Keratinocyte (primary cell): ENCODE measurements around the gene SAV1. TPM values are rescaled to one million over a fixed set of nuclear protein-coding genes. Genes with fewer than 3 reads are reported as not detected.
A peak's percentile ranks its signal among the peaks of the same experiment; 100 is the strongest.
"Not testable (repeated sequence)": the region's sequence is repeated elsewhere in the genome, so short reads cannot be mapped to it uniquely, and the experiment has no call there.

ENCODE experiments used
- DNase-seq: peaks from one replicate; pipeline ENCODE4 v3.0.0-alpha.2; 2011; ENCODE audit warnings: low read depth, missing footprints, low spot score
- FAIRE-seq: peaks from 2 replicates; lab custom pipeline; 2011; peaks lifted over from hg19 to GRCh38; lab: Jason Lieb, UNC
- H2AFZ ChIP-seq: 2 replicates; pipeline ENCODE4 v1.6.0; 2012; ENCODE audit warnings: low read length, control low read depth, inconsistent platforms; ENCODE audit not compliant: control insufficient read depth
- H3K27ac ChIP-seq: 2 replicates; pipeline ENCODE4 v1.5.1; 2011; ENCODE audit warnings: low read length; ENCODE audit not compliant: control insufficient read depth, insufficient read depth
- H3K27me3 ChIP-seq: 3 replicates; pipeline ENCODE4 v1.6.0; 2011; ENCODE audit warnings: low read length; ENCODE audit not compliant: control insufficient read depth, insufficient read depth; ENCODE audit errors: extremely low read depth
- H3K36me3 ChIP-seq, 2 experiments: 2 replicates in 1 of 2; 3 replicates in 1 of 2; pipeline ENCODE4 v1.5.1; 2011; ENCODE audit warnings: low read length in 2 of 2, mild to moderate bottlenecking in 1 of 2; ENCODE audit not compliant: control insufficient read depth in 2 of 2, insufficient read depth in 2 of 2; ENCODE audit errors: extremely low read depth in 1 of 2
- H3K4me1 ChIP-seq: 3 replicates; pipeline ENCODE4 v1.5.1; 2011; ENCODE audit warnings: low read length; ENCODE audit not compliant: control insufficient read depth, insufficient read depth; ENCODE audit errors: extremely low read depth
- H3K4me2 ChIP-seq: 3 replicates; pipeline ENCODE4 v1.6.0; 2011; ENCODE audit warnings: low read depth, low read length; ENCODE audit not compliant: control insufficient read depth, insufficient read depth; ENCODE audit errors: extremely low read depth
- H3K4me3 ChIP-seq, 3 experiments: fragments of 200-600 bp in 1 of 3; sonication (generic) in 1 of 3; 2 replicates in 2 of 3; 3 replicates in 1 of 3; pipeline ENCODE4 v1.5.1; 2011 to 2016; ENCODE audit warnings: low read length in 3 of 3, mild to moderate bottlenecking in 3 of 3, control low read depth in 2 of 3, inconsistent platforms in 1 of 3, low read depth in 1 of 3, mixed read lengths in 1 of 3, mixed run types in 1 of 3, moderate library complexity in 1 of 3; ENCODE audit not compliant: control insufficient read depth in 2 of 3, insufficient read depth in 2 of 3; ENCODE audit errors: extremely low read depth in 1 of 3
- H3K79me2 ChIP-seq: 2 replicates; pipeline ENCODE4 v1.6.0; 2012; ENCODE audit warnings: low read length; ENCODE audit not compliant: control insufficient read depth, insufficient read depth
- H3K9ac ChIP-seq: 3 replicates; pipeline ENCODE4 v1.6.0; 2011; ENCODE audit warnings: low read length; ENCODE audit not compliant: control insufficient read depth, insufficient read depth; ENCODE audit errors: extremely low read depth
- H3K9me1 ChIP-seq: 3 replicates; pipeline ENCODE4 v1.6.0; 2011; ENCODE audit warnings: low read length; ENCODE audit not compliant: control insufficient read depth, insufficient read depth; ENCODE audit errors: extremely low read depth
- H3K9me3 ChIP-seq: 2 replicates; pipeline ENCODE4 v1.5.1; 2012; ENCODE audit warnings: low read depth, low read length; ENCODE audit not compliant: control insufficient read depth
- H4K20me1 ChIP-seq: 3 replicates; pipeline ENCODE4 v1.6.0; 2011; ENCODE audit warnings: low read length; ENCODE audit not compliant: control insufficient read depth, insufficient read depth; ENCODE audit errors: extremely low read depth
- CTCF ChIP-seq, 3 experiments: IDR thresholded peaks in 1 of 3; conservative IDR thresholded peaks in 1 of 3; optimal IDR thresholded peaks in 1 of 3; 2 replicates in 2 of 3; 3 replicates in 1 of 3; pipeline versions ENCODE3 to v1.5.1; 2011; ENCODE audit warnings: low read length in 3 of 3, mild to moderate bottlenecking in 3 of 3, moderate library complexity in 2 of 3, control low read depth in 1 of 3, inconsistent platforms in 1 of 3; ENCODE audit not compliant: insufficient read depth in 2 of 3; ENCODE audit errors: extremely low read depth in 1 of 3
- EZH2 ChIP-seq: IDR thresholded peaks from one replicate; pipeline ENCODE4 v1.6.1; 2012; ENCODE audit warnings: inconsistent platforms, mild to moderate bottlenecking, low read length, moderate library complexity
- dilution Hi-C: fragments of 300-500 bp; cut with MboI; formaldehyde crosslinking; loops from one replicate; pipeline ENCODE4 v1.7.0; 2020; ENCODE audit warnings: low sequenced_read_pairs; ENCODE audit not compliant: extremely low pct_ligation_motif_present
- polyA plus RNA-seq, 5 experiments: library from polyadenylated mRNA; depleted of rRNA in 3 of 5; stranded (reverse) in 3 of 5; stranded (forward) in 1 of 5; unstranded in 1 of 5; fragments of >200 nt; gene quantifications; 1 replicate in 1 of 5; 2 replicates in 3 of 5; 3 replicates in 1 of 5; pipeline versions ENCODE4 v1.2.1 to v1.2.3, GENCODE V29; 2011 to 2012; ENCODE audit warnings: missing spikeins in 2 of 5, low read depth in 1 of 5, low replicate concordance in 1 of 5

The SAV1 gene
- polyA plus RNA-seq, 1 donor (not counting 4 experiments of a cell fraction or from before 2014, with no cell fraction given): 26.0 TPM

GRCh38 chr14:50666772-50667683 lies 1.1 kb downstream of the SAV1 start:
- dilution Hi-C loops: no loop called here
- Histone ChIP-seq H3K27ac (peak overlapping the region; percentile 90), H4K20me1 (peaks cover 3% of the 10 kb centered on the region), H3K4me2 (peak overlapping the region; percentile 90), H3K4me3 (peak overlapping the region; percentile 85 to 96 (median 90)), H3K9ac (peak overlapping the region; percentile 92), H3K36me3 (peaks cover 2 to 5% of the 10 kb centered on the region in 2 experiments), H2AFZ (peak overlapping the region; percentile 51), H3K9me1 (peaks cover 3% of the 10 kb centered on the region), H3K79me2 (peaks cover 53% of the 10 kb centered on the region), H3K4me1 (peaks cover 24% of the 10 kb centered on the region), H3K9me3 (no peaks in the 10 kb centered on the region), H3K27me3 (no peaks in the 10 kb centered on the region)
- FAIRE-seq (no peak), DNase-seq (no peak)
- TF ChIP-seq EZH2 (no peak), CTCF (optimal IDR thresholded peaks at IDR 0.05 in 1 of 3, IDR thresholded peaks at IDR 0.05 in 1 of 3, conservative IDR thresholded peaks at IDR 0.05 in 1 of 3; ENCODE audit: extremely low read depth in 1 of 3, insufficient read depth in 2 of 3, low read length in 3 of 3) (no peak)

DNA sequence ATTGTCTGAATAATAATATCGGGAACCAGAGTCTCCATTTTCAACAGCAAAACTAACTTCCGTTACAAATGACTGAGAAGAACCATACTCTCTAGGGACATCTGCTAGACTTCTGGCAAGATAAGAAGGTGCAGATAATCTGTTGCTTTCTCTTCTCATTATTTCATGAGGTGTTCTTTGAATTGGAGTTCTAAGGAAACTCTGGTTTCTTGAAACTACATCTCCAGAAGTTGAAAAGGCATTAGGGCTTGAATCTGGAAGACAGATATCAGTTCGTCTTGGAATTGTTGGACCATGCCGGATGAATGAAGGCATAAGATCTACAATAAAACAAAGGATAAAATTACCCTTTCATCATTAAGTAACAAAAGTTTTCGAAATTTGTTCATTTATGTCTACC lies 2.8 kb downstream of the SAV1 start:
- H4K20me1 ChIP-seq, H3K27ac ChIP-seq, H3K27me3 ChIP-seq, DNase-seq, H3K9me3 ChIP-seq, H3K36me3 ChIP-seq, dilution Hi-C loops, H3K9me1 ChIP-seq, H3K9ac ChIP-seq, H2AFZ ChIP-seq: not testable (repeated sequence)
- H3K79me2 ChIP-seq: peaks cover 70% of the 10 kb centered on the region
- peak; percentile 74 for FAIRE-seq
- H3K4me1 ChIP-seq: peaks cover 22% of the 10 kb centered on the region
- H3K4me2 ChIP-seq: peak overlapping the region; percentile 90
- peak overlapping the region in 1 of 3 experiments; percentile 90 for H3K4me3 ChIP-seq

DNA sequence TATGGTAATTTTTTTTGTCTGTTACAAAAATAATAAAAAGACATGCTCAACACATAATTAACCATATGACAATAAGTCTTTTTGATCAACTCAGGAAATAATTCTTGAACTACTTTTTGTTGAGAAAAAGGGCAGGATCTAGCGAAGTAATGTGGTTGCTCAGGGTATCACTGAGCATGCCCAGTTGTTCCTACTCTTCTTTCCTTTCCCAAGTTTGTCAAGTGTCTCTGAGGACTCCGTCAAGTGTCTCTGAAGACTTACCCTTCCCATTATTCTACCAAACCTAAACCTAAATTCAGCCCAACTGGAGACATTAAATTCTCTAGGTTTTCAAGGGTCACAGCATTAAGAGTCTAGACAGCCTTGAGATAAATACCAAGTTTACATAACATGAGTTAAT lies 3.5 kb downstream of the SAV1 start:
- H3K9me1 ChIP-seq, H4K20me1 ChIP-seq, H3K4me2 ChIP-seq, DNase-seq, H3K27ac ChIP-seq, H3K9ac ChIP-seq, dilution Hi-C loops, H3K27me3 ChIP-seq, H3K36me3 ChIP-seq, H3K4me3 ChIP-seq, H2AFZ ChIP-seq, H3K9me3 ChIP-seq: not testable (repeated sequence)
- H3K79me2 ChIP-seq: peaks cover 77% of the 10 kb centered on the region
- peak; percentile 13 for FAIRE-seq
- peaks cover 20% of the 10 kb centered on the region for H3K4me1 ChIP-seq
